Stimulated activated CD4-positive, alpha-beta T cell treated with anti-CD3 and anti-CD28 coated beads, Interleukin-15, amount 100 ng/mL, for 48 hours (primary cell): Measurements from ENCODE around the gene NXPE4.
"Not testable (repeated sequence)": the region's sequence is repeated elsewhere in the genome, so short reads cannot be mapped to it uniquely, and the experiment has no call there.

Experiments used
- DNase-seq, 2 donors: peaks; one replicate each; pipeline ENCODE4 v3.0.0-alpha.2; 2020; ENCODE audit warnings: low read depth in 2 of 2

Gene NXPE4

GRCh38 chr11:114610550-114610949 is 15.0 kb upstream of the NXPE4 start:
- no peak for DNase-seq

GRCh38 chr11:114609429-114609828 is 13.8 kb upstream of the NXPE4 start:
- DNase-seq, result no peak

- not testable (repeated sequence) for DNase-seq
These were observed 13.0 kb upstream of the NXPE4 start for GRCh38 chr11:114608605-114609004.

GRCh38 chr11:114607753-114608459 is 12.3 kb upstream of the NXPE4 start:
- no peak for DNase-seq

GRCh38 chr11:114606802-114607075 is 11.2 kb upstream of the NXPE4 start:
- DNase-seq, result not testable (repeated sequence)

- no peak for DNase-seq
These were observed 10.6 kb upstream of the NXPE4 start for GRCh38 chr11:114606003-114606801.

- DNase-seq, result no peak
These were observed 9.8 kb upstream of the NXPE4 start for GRCh38 chr11:114605370-114605769.

GRCh38 chr11:114604886-114605285 is 9.3 kb upstream of the NXPE4 start:
- no peak for DNase-seq

- no peak for DNase-seq
These were observed 8.7 kb upstream of the NXPE4 start for GRCh38 chr11:114604179-114604813.

GRCh38 chr11:114603151-114603550 is 7.6 kb upstream of the NXPE4 start:
- not testable (repeated sequence) for DNase-seq

GRCh38 chr11:114598461-114598860 is 2.9 kb upstream of the NXPE4 start:
- no peak for DNase-seq

- no peak for DNase-seq
These were observed 761 bp upstream of the NXPE4 start for GRCh38 chr11:114596175-114596919.

GRCh38 chr11:114594703-114595102 is 883 bp downstream of the NXPE4 start:
- DNase-seq, result no peak

GRCh38 chr11:114587398-114587953 is 8.1 kb downstream of the NXPE4 start:
- no peak for DNase-seq

- DNase-seq, result no peak
These were observed 8.8 kb downstream of the NXPE4 start for GRCh38 chr11:114586797-114587196.

GRCh38 chr11:114571712-114572111 is 23.9 kb downstream of the NXPE4 start:
- no peak for DNase-seq

GRCh38 chr11:114569801-114570200 is 25.8 kb downstream of the NXPE4 start:
- DNase-seq, result no peak

GRCh38 chr11:114566276-114566675 is 29.3 kb downstream of the NXPE4 start:
- no peak for DNase-seq

- no peak for DNase-seq
These were observed 30.8 kb downstream of the NXPE4 start for GRCh38 chr11:114564831-114565230.

GRCh38 chr11:114563077-114563476 is 32.5 kb downstream of the NXPE4 start:
- DNase-seq, result no peak

GRCh38 chr11:114562166-114562916 is 33.2 kb downstream of the NXPE4 start:
- DNase-seq, result no peak
